Measurements from ENCODE around the gene GPRC5A.
"Not testable (repeated sequence)": the region's sequence is repeated elsewhere in the genome, so short reads cannot be mapped to it uniquely, and the experiment has no call there.

GPRC5A gene

DNA sequence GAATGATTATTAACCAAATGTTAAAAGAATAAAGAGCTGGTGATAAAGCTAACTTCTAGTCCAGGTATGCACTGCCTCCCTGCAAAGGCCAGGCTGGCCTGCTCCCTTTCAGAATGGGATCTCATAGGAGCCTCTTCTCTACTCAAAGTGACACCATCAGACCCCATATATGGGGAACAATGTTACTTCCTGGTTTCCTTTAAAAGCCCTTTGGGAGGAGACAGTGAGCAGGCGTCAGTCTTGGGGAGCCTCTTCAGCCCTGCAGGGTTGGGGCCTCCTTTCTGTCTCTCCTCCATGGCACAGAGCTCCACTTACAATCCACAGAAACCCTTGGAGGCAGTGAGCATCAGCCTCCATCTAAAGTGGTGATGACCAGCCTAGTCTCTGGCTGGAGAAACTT lies 17.3 kb upstream of the GPRC5A start:
- Histone ChIP-seq H3K36me3 (replicated peaks) (no peaks in the 10 kb centered on the region), H3K4me3 (ENCODE audit: low read depth, low read length) (no peak overlapping the region), H3K27me3 (replicated peaks) (no peaks in the 10 kb centered on the region), H3K27ac (peak overlapping the region; percentile 96)
- in situ Hi-C loops (cut with HindIII; ENCODE audit: low pct_ligation_motif_present, low sequenced_read_pairs), result no loop called here
- TF ChIP-seq, protein P1, sequence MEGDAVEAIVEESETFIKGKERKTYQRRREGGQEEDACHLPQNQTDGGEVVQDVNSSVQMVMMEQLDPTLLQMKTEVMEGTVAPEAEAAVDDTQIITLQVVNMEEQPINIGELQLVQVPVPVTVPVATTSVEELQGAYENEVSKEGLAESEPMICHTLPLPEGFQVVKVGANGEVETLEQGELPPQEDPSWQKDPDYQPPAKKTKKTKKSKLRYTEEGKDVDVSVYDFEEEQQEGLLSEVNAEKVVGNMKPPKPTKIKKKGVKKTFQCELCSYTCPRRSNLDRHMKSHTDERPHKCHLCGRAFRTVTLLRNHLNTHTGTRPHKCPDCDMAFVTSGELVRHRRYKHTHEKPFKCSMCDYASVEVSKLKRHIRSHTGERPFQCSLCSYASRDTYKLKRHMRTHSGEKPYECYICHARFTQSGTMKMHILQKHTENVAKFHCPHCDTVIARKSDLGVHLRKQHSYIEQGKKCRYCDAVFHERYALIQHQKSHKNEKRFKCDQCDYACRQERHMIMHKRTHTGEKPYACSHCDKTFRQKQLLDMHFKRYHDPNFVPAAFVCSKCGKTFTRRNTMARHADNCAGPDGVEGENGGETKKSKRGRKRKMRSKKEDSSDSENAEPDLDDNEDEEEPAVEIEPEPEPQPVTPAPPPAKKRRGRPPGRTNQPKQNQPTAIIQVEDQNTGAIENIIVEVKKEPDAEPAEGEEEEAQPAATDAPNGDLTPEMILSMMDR (IDR thresholded peaks at IDR 0.05; ENCODE audit: low read depth, low read length, missing control alignments), result no peak
- no peak for DNase-seq

DNA sequence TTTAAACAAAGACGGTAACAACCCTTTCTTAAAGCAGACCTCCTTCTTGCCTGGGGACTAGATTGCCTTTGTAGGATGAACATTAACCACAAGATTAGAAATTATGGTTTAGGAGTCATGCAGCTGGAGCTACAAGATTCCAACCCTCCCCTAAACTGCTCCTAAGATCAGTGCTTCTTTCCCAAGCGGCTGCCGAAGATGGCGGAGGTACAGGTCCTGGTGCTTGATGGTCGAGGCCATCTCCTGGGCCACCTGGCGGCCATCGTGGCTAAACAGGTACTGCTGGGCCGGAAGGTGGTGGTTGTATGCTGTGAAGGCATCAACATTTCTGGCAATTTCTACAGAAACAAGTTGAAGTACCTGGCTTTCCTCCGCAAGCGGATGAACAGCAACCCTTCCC lies 16.1 kb upstream of the GPRC5A start:
- H3K27ac ChIP-seq, result peak overlapping the region; percentile 96
- DNase-seq; H3K36me3 ChIP-seq (replicated peaks); H3K27me3 ChIP-seq (replicated peaks); in situ Hi-C loops (cut with HindIII; ENCODE audit: low pct_ligation_motif_present, low sequenced_read_pairs); H3K4me3 ChIP-seq (ENCODE audit: low read depth, low read length): not testable (repeated sequence)

DNA sequence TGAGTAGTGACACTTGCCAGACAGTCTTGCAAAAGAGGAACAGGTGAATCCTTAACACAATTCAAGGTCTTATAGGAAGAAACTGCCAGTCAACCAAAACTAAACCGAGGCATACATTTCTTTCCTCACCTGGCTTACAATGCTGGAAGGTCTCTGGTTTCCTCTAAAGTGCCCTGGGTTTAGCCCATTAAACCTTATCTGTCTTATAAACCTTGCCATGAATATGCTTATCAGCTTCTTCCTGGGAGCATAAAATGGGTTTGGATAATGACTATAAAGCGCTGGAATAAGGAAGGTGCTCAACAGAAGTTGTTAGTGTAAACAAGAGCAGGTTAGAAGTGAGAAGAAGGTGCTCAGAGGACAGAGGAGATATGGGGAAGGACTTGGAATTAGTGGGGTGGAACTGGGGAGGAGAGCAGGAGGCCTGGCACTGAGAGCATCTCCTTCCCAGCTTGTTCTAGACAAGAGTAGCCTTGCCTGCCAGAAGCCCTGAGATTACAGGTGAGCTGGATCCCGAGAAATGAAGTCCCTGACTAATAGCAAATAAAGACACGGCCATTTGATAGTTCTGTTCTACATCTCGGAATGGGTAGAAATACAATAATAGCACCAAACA lies 14.1 kb upstream of the GPRC5A start:
- in situ Hi-C loops (cut with HindIII; ENCODE audit: low pct_ligation_motif_present, low sequenced_read_pairs), result no loop called here
- no peaks in the 10 kb centered on the region for H3K27me3 ChIP-seq (replicated peaks)
- TF ChIP-seq, protein P1 (IDR thresholded peaks at IDR 0.05; ENCODE audit: low read depth, low read length, missing control alignments), result no peak
- no peak for DNase-seq
- no peak overlapping the region for H3K27ac ChIP-seq
- no peak overlapping the region for H3K4me3 ChIP-seq (ENCODE audit: low read depth, low read length)
- no peaks in the 10 kb centered on the region for H3K36me3 ChIP-seq (replicated peaks)

GRCh38 chr12:12877781-12878455 lies 13.4 kb upstream of the GPRC5A start:
- no peak for DNase-seq
- Histone ChIP-seq H3K36me3 (replicated peaks) (no peaks in the 10 kb centered on the region), H3K27ac (no peak overlapping the region), H3K4me3 (ENCODE audit: low read depth, low read length) (no peak overlapping the region), H3K27me3 (replicated peaks) (no peaks in the 10 kb centered on the region)
- in situ Hi-C loops (cut with HindIII; ENCODE audit: low pct_ligation_motif_present, low sequenced_read_pairs), result no loop called here
- TF ChIP-seq, protein P1 (IDR thresholded peaks at IDR 0.05; ENCODE audit: low read depth, low read length, missing control alignments), result no peak

- in situ Hi-C loops (cut with HindIII; ENCODE audit: low pct_ligation_motif_present, low sequenced_read_pairs), result no loop called here
- no peak overlapping the region for H3K27ac ChIP-seq
- no peak for DNase-seq
- H3K27me3 ChIP-seq (replicated peaks), result no peaks in the 10 kb centered on the region
- TF ChIP-seq, protein P1 (IDR thresholded peaks at IDR 0.05; ENCODE audit: low read depth, low read length, missing control alignments), result no peak
- no peaks in the 10 kb centered on the region for H3K36me3 ChIP-seq (replicated peaks)
- H3K4me3 ChIP-seq (ENCODE audit: low read depth, low read length), result no peak overlapping the region
Measured at GRCh38 chr12:12880537-12880936, 10.8 kb upstream of the GPRC5A start.

DNA sequence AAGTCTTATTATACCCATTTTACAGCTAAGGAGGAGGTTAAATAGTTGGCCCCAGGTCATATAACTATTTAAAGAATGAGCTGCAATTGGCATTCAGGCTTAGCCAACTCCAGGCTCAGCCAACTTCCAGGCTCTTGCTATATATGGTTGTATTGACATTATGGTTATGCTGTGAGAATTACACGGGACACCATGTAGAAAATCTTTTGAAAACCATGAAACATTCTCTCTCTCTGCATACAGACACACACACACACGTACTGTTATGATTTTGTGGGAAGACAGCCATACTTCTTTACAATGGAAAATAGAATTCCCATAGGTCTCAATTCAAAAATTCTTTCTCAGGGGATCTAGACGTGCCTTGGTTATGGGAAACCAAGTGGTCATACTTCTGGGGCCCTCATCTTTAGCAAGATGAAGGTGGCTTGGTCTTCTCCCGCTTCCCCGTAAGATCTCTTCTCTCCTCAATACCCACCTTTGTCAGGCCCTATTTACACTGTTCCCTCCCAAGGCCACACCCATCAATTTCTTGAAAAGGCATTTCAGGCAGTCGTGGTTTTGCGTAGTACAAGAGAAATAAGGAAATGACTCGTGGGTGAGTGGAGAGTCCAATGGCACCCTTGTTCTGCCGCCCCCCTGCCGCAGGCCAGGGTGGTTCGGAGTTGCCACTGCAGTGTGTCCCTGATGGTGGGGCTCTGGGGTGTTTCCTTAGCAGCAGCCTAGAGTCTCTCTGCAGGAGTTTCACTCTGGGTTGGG lies 10.0 kb upstream of the GPRC5A start:
- peak overlapping the region; percentile 62 for H3K27ac ChIP-seq
- in situ Hi-C loops (cut with HindIII; ENCODE audit: low pct_ligation_motif_present, low sequenced_read_pairs), result no loop called here
- H3K27me3 ChIP-seq (replicated peaks), result no peaks in the 10 kb centered on the region
- H3K4me3 ChIP-seq (ENCODE audit: low read depth, low read length), result no peak overlapping the region
- TF ChIP-seq, protein P1 (IDR thresholded peaks at IDR 0.05; ENCODE audit: low read depth, low read length, missing control alignments), result no peak
- no peak for DNase-seq
- H3K36me3 ChIP-seq (replicated peaks), result no peaks in the 10 kb centered on the region
